GM18858 (cell line): ENCODE measurements around the gene SHOC2.

Experiments used
- ATAC-seq: cut with Tn5 transposase; IDR thresholded peaks from one replicate; pipeline ENCODE4 v1.9.1; 2021; ENCODE audit not compliant: unreplicated experiment

The SHOC2 gene

GRCh38 chr10:110979611-110980010, 60.2 kb downstream of the SHOC2 start:
- ATAC-seq = no peak

DNA sequence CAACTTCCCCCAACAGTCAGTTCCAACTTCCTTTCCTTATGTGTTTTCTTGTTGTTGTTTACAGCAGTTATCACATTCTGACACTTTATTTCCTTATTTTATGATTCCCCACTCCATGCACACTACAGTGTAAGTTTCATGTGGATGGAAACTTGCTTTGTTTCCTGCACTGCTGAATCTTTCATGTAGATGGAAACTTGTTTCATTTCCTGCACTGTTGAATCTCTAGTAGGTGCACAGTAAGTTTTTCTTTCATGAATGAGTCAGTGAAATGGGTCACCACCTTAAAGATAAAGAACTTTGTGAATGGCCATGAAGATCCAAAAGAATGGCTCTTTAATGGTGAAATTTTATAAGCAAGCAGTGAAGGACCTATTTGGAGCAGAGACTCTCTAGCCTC, 61.4 kb downstream of the SHOC2 start:
- ATAC-seq = no peak

DNA sequence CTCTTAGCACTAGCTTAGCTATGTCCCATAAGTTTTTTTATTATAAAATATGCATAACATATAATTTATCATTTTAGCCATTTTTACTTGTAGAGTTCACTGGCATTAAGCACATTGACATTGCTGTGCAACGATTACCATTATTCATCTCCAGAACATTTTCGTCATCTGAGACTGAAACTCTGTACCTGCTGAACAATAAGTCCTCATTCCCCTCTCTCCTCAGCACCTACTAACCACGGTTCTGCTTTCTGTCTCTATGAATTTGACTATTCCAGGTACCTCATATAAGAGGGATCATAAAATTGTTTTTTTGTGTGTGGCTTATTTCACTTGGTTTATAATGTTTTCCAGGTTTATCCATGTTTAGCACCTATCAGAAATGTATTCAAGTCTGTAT, 64.1 kb downstream of the SHOC2 start:
- no peak for ATAC-seq

GRCh38 chr10:110985497-110986275, 66.3 kb downstream of the SHOC2 start:
- ATAC-seq = no peak

DNA sequence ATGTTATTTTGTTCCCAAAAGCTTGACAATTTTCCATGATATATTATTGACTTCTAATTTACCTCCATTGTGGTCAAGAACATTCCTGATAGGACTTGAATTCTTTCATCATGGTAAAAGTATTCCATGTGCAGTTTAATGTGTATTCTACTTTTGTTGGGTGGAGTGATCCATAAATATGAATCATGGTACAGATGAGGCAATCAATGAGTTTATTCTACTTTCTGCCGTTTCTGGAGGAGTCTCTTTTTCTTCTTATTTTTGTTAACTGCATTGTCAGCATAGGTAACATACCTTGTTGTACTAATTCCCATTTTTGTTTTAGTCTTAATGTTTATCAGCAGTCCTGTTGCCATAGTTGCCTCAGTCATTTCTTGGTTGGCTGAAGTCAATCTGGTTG, 69.6 kb downstream of the SHOC2 start:
- ATAC-seq = no peak

GRCh38 chr10:110992006-110992800, 72.8 kb downstream of the SHOC2 start:
- no peak for ATAC-seq

DNA sequence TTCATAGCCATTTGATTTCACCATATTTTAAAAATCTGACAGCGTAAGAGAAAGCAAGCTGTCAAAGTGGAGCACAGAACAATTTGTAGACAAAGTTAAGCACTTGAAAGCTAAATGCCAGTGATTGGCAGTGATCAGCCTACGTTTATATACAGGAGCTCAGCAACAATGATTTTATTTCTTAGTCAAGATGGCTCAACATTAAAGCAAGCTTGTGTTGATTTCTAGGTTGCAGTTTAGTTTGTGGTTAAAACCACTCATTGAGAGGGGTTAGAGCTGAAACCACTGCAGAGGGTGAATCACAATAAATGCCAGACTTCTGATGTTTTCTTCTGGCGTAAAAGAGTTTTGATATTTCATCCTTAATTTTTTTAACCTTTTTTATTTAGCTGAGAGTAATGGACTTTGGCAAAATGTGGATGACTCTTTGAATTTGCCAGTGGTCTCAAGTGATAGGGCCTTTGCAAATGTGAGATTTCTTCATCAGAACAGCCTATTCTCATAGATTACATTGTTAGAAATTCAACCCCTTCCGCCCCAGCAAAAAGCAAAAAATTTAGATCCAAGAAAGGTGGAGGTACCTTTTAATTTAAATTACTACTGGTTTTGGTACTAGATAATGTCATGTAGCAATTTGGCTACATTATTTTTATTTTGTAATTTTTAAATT, 73.8 kb downstream of the SHOC2 start:
- no peak for ATAC-seq

DNA sequence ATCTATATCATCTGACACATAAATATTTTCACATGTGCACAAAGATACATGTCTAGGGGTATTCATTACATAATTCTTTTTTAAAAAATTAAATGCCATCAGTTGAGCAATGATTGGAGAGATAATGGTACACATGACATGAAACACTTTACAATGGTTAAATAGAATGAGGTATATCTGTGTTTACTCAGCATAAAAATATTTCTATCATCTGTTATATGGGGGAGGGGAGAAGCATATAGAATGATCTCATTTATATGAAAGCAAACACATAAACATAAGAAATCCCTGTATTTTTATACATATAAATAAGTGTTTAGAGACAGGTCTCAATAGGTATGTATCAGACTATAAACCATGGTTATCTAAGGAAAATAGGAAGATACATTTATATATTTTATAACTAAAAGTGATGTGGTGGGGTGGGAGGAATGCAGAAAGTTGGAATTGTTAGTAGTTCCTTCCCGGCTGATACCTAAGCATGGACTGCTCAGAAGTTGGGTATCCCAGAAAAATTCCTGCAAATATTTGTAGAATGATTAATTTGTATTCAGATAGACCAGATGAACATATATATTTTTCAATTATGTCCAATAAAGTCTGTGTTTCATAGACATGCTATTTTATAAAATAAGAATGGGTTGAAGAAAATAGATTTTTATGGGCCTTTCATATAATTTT, 75.1 kb downstream of the SHOC2 start:
- ATAC-seq = no peak

DNA sequence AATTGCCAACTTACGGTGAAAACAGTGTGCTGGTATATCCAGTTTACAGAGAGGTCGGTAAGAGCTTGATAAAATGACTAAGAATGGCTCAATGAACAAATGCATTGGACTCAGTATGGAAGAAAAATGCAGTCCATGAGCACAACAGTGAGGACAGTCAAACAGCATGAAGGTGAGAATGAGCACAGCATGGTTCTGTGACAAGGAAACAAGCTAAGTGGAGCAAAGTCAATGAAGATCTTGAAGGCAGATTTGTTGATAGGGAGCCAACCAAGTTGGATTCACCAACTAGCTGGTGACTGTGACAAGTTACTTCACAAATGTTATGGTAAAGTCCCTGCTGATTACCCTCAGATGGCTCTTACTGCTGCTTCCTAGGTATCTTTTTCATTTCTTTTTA, 75.9 kb downstream of the SHOC2 start:
- ATAC-seq = no peak

DNA sequence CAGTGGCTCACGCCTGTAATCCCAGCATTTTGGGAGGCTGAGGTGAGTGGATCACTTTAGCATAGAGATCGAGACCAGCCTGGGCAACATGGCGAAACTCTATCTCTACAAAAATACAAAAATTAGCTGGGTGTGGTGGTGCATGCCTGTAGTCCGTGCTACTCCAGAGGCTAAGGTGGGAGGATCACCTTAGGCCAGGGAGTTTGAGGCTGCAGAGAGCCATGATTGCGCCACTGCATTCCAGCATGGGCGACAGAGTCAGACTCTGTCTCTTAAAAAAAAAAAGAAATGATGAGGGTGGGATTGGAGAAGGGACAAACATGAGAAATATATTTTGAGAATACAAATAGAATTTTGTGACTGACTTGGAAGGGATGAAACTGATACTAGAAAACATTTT, 76.9 kb downstream of the SHOC2 start:
- no peak for ATAC-seq

GRCh38 chr10:111004016-111004415, 84.6 kb downstream of the SHOC2 start:
- ATAC-seq = no peak

- ATAC-seq = no peak
These were observed 88.1 kb downstream of the SHOC2 start for GRCh38 chr10:111007486-111007885.

DNA sequence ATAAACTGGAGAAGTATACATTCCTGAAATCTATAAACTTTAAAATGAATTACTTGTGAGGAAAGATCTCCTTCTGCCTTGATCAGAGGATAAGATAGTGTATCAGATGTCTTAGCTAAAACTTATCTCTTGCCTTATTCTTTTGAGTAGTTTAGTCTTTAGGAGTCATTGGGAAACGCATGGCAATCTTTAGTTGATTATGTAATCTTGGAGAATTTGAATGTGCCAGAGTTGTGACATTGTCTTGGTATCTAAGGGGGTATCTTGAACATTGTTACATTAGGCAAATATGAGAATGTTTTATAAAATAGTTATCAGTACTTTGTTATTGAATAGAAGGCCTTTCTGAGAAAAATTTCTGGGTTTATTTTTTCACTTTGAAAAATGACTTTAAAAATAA, 95.8 kb downstream of the SHOC2 start:
- no peak for ATAC-seq

DNA sequence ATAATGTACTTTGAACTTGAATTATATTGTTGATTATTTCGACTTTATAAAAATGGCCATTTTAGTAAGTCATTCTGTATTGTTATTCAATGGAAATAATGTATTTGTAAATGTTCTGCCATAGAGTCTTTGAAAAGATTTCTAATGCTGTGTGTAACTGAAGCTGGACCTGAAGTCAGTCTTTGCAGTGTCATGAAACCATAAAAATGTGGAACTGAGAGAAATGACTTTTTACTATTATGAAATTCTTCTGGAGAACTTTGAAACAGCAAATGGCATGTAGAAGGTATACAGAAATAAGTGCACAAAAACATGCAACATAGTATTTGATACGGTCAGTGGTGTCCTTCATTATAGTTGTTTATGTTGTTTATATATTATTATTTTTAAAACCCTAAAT, 97.7 kb downstream of the SHOC2 start:
- peak; percentile 53 for ATAC-seq

DNA sequence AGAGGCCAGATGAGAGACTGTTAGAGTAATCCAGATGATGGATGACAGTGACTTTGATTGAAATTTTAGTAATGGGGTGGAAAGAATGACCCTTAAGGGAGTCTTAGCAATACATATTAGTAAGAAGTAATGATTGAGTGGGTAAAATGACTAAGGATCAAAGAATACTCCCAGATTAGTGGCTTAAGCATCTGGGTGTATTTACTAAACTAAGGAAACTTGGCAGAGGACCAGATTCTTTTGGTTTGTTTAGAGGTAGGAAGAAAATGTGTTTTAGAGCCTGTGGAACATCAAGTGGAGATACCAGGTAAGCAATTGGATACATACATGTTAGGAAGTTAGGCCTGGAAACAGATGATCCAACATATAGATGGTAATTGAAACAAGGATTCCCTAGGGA, 98.6 kb downstream of the SHOC2 start:
- no peak for ATAC-seq

DNA sequence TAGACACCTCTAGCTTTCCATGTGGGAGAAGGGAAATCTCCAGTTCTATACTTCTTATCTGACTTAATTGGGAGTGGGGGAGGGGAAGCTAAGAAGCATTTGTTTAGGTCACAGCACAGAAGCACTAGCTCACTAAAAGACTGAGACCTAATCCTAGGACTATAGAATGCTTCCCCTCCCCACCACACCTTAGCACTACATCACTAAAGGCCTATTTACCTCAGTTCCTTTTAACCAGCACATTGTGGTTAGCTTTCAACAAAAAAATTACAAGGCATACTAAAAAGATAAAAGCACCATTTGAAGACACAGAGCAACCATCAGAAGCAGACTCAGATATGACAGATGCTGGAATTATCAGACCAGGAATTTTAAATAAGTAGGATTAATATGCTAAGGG, 103.7 kb downstream of the SHOC2 start:
- ATAC-seq = no peak

- peak; percentile 74 for ATAC-seq
These were observed 110.8 kb downstream of the SHOC2 start for GRCh38 chr10:111030042-111030750.

- no peak for ATAC-seq
These were observed 115.3 kb downstream of the SHOC2 start for GRCh38 chr10:111034598-111035310.

- ATAC-seq = no peak
These were observed 116.1 kb downstream of the SHOC2 start for GRCh38 chr10:111035542-111035941.

- no peak for ATAC-seq
These were observed 118.5 kb downstream of the SHOC2 start for GRCh38 chr10:111037858-111038257.
